IMR-90 (cell line): ENCODE data around the gene DIP2B. TPM values are rescaled to one million over a fixed set of nuclear protein-coding genes. Genes with fewer than 3 reads are reported as not detected.

Experiments used
- ATAC-seq: fragments of 200-7000 bp; cut with Tn5 transposase; 2 replicates; pipeline ENCODE4 v1.9.1; 2020; ENCODE audit warnings: low read depth, mild to moderate bottlenecking, moderate library complexity
- BruUV-seq: library from RNA; stranded (reverse); fragments of 400-500 nt; replicated peaks from 2 replicates; lab custom pipeline; 2021; lab: Mats Ljungman, UMichigan
- CTCF ChIA-PET: fragments of 300-600 bp; formaldehyde crosslinking; extraction: SDS; loops from one replicate; lab custom pipeline; 2021; ENCODE audit warnings: antibody characterized with exemption; lab: Yijun Ruan, JAX
- POLR2A ChIA-PET: fragments of 300-600 bp; sonication (Branson Sonifier 250); formaldehyde crosslinking; loops from one replicate; lab custom pipeline; 2022; ENCODE audit warnings: antibody characterized with exemption; ENCODE audit not compliant: unreplicated experiment; lab: Charles Lee
- DNase-seq: peaks from one replicate; pipeline ENCODE4 v3.0.0; 2013
- H2AFZ ChIP-seq: replicated peaks from 2 replicates; pipeline ENCODE3; 2013; ENCODE audit warnings: low read length, mild to moderate bottlenecking; ENCODE audit not compliant: poor library complexity
- H2AK5ac ChIP-seq: 2 replicates; pipeline ENCODE4 v1.6.1; 2013; ENCODE audit warnings: low read depth, low read length, inconsistent platforms
- H2AK9ac ChIP-seq: replicated peaks from 2 replicates; pipeline ENCODE3; 2013; ENCODE audit warnings: mild to moderate bottlenecking, low read depth, low read length, moderate library complexity; ENCODE audit not compliant: poor library complexity
- H2BK120ac ChIP-seq: 2 replicates; pipeline ENCODE4 v1.6.1; 2013; ENCODE audit warnings: low read depth, low read length, inconsistent platforms
- H2BK15ac ChIP-seq: 3 replicates; pipeline ENCODE4 v1.6.1; 2013; ENCODE audit warnings: low read depth, low read length, inconsistent platforms
- H2BK20ac ChIP-seq: 2 replicates; pipeline ENCODE4 v1.6.1; 2013; ENCODE audit warnings: low read depth, mild to moderate bottlenecking, inconsistent platforms, low read length, moderate library complexity
- H2BK5ac ChIP-seq: 2 replicates; pipeline ENCODE4 v1.6.1; 2013; ENCODE audit warnings: mild to moderate bottlenecking, low read depth, low read length, inconsistent platforms; ENCODE audit not compliant: poor library complexity, severe bottlenecking
- H3K14ac ChIP-seq: replicated peaks from 2 replicates; pipeline ENCODE4 v1.6.1; 2013; ENCODE audit warnings: low read depth, low read length, inconsistent platforms
- H3K18ac ChIP-seq: 2 replicates; pipeline ENCODE4 v1.6.1; 2013; ENCODE audit warnings: low read depth, low read length, control low read depth
- H3K23ac ChIP-seq: 2 replicates; pipeline ENCODE4 v1.6.1; 2013; ENCODE audit warnings: low read depth, low read length, inconsistent platforms
- H3K27ac ChIP-seq: 2 replicates; pipeline ENCODE4 v1.5.1; 2013; ENCODE audit warnings: mild to moderate bottlenecking, control low read depth, low read length; ENCODE audit not compliant: insufficient read depth
- H3K27me3 ChIP-seq: 2 replicates; pipeline ENCODE4 v1.6.1; 2013; ENCODE audit warnings: low read length; ENCODE audit not compliant: control insufficient read depth, insufficient read depth
- H3K36me3 ChIP-seq: 2 replicates; pipeline ENCODE4 v1.6.1; 2013; ENCODE audit warnings: low read length, mixed read lengths; ENCODE audit not compliant: control insufficient read depth, insufficient read depth
- H3K4ac ChIP-seq: 2 replicates; pipeline ENCODE4 v1.6.1; 2013; ENCODE audit warnings: low read depth, low read length, inconsistent platforms
- H3K4me1 ChIP-seq: 2 replicates; pipeline ENCODE4 v1.6.1; 2013; ENCODE audit warnings: low read length, mixed read lengths; ENCODE audit not compliant: control insufficient read depth, insufficient read depth
- H3K4me2 ChIP-seq: 2 replicates; pipeline ENCODE4 v1.6.1; 2013; ENCODE audit warnings: low read depth, mild to moderate bottlenecking, control low read depth, low read length, moderate library complexity
- H3K4me3 ChIP-seq: 2 replicates; pipeline ENCODE4 v1.5.1; 2013; ENCODE audit warnings: low read depth, mild to moderate bottlenecking, control low read depth, low read length, moderate library complexity; ENCODE audit not compliant: insufficient read depth
- H3K56ac ChIP-seq: 2 replicates; pipeline ENCODE4 v1.6.1; 2013; ENCODE audit warnings: low read length, inconsistent platforms; ENCODE audit not compliant: insufficient read depth; ENCODE audit errors: extremely low read depth
- H3K79me1 ChIP-seq, 2 experiments: 2 replicates each; pipeline ENCODE4 v1.6.1; 2013; ENCODE audit warnings: low read length in 2 of 2, inconsistent platforms in 1 of 2, low read depth in 1 of 2
- H3K9ac ChIP-seq: 2 replicates; pipeline ENCODE4 v1.6.1; 2013; ENCODE audit warnings: low read depth, low read length, control low read depth
- H3K9me1 ChIP-seq: 2 replicates; pipeline ENCODE4 v1.6.1; 2013; ENCODE audit warnings: low read length, inconsistent platforms; ENCODE audit not compliant: insufficient read depth
- H3K9me3 ChIP-seq: 2 replicates; pipeline ENCODE4 v1.6.1; 2013; ENCODE audit warnings: low read length; ENCODE audit not compliant: control insufficient read depth, insufficient read depth
- H4K20me1 ChIP-seq: 2 replicates; pipeline ENCODE4 v1.6.1; 2013; ENCODE audit warnings: low read length, inconsistent platforms; ENCODE audit not compliant: insufficient read depth
- H4K5ac ChIP-seq: 2 replicates; pipeline ENCODE4 v1.6.1; 2013; ENCODE audit warnings: mild to moderate bottlenecking, low read depth, low read length, control low read depth
- H4K8ac ChIP-seq, 2 experiments: 2 replicates each; pipeline ENCODE4 v1.6.1; 2013; ENCODE audit warnings: low read depth in 2 of 2, low read length in 2 of 2, control low read depth in 1 of 2, inconsistent platforms in 1 of 2
- H4K91ac ChIP-seq: 2 replicates; pipeline ENCODE4 v1.6.1; 2013; ENCODE audit warnings: low read depth, low read length, inconsistent platforms; ENCODE audit not compliant: insufficient read depth
- BHLHE40 ChIP-seq: fragments of 150-350 bp; IDR thresholded peaks from 2 replicates; pipeline ENCODE4 v1.6.1; 2016; ENCODE audit warnings: mild to moderate bottlenecking, low read depth, low read length
- CEBPB ChIP-seq: IDR thresholded peaks from 2 replicates; pipeline ENCODE4 v1.6.1; 2012; ENCODE audit warnings: low read depth, low read length, improper control_type of control experiment
- CTCF ChIP-seq: conservative IDR thresholded peaks from 2 replicates; pipeline ENCODE4 v1.5.1; 2012; ENCODE audit warnings: mild to moderate bottlenecking, low read depth, low read length, improper control_type of control experiment
- FOS ChIP-seq: fragments of 150-350 bp; IDR thresholded peaks from 2 replicates; pipeline ENCODE4 v1.6.1; 2016; ENCODE audit warnings: low read depth, low read length
- POLR2A ChIP-seq: IDR thresholded peaks from 2 replicates; pipeline ENCODE4 v1.6.1; 2012; ENCODE audit warnings: mild to moderate bottlenecking, low read depth, low read length
- RFX5 ChIP-seq: IDR thresholded peaks from 2 replicates; pipeline ENCODE4 v1.8.0; 2012; ENCODE audit warnings: low read depth, mild to moderate bottlenecking, low read length, moderate library complexity
- dilution Hi-C: fragments of 300-500 bp; cut with HindIII; formaldehyde crosslinking; loops from one replicate; pipeline ENCODE4 v1.14.3; 2018; ENCODE audit warnings: low sequenced_read_pairs; ENCODE audit not compliant: unreplicated experiment
- in situ Hi-C: fragments of 300-500 bp; cut with MboI; formaldehyde crosslinking; loops from 3 replicates; pipeline ENCODE4 v1.14.3; 2019; ENCODE audit warnings: low sequenced_read_pairs, inconsistent platforms, mixed read lengths
- intact Hi-C: fragments of 100-400 bp; cut with micrococcal nuclease; formaldehyde crosslinking; loops from 2 replicates; pipeline ENCODE4 v1.10.0; 2022
- polyA plus RNA-seq, 3 experiments: library from polyadenylated mRNA; depleted of rRNA; stranded (reverse); fragments of >200 nt; gene quantifications; 2 replicates each; pipeline ENCODE4 v1.2.3, GENCODE V29; 2012; ENCODE audit warnings: low replicate concordance in 1 of 3
- total RNA-seq: library from RNA; depleted of rRNA; stranded (reverse); fragments of >200 nt; gene quantifications from 2 replicates; pipeline ENCODE4 v1.2.3, GENCODE V29; 2012

The DIP2B gene
- total and polyA plus RNA-seq, 2 of the 4 experiments (the other 2 are of a cell fraction): 7.7 to 12.9 TPM

DNA sequence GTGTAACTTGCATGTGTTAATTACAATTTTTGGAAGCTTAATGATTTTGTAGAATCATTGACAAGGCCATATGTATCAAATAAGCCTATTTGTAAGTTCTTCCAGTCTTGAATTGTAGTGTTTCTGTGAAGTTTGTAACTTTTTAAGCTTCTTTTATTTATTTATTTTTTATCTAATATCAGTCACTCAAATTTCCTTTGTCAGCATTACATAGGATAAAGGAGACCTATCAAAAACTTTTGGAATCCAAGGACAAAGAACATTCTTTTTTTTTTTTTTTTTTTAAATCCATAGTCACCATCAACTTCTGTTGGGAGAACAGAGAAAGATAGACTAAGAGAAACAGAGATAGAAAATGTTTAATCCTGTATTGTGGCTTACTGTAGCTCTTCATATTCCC, 36.4 kb downstream of the DIP2B start:
- no peak for DNase-seq

More for the DNA sequence above, 36.4 kb downstream of the DIP2B start:
- dilution Hi-C loops: no loop called here
- Histone ChIP-seq H2AK5ac (no peak overlapping the region), H2BK15ac (no peak overlapping the region), H2BK5ac (no peak overlapping the region), H3K79me1 (peaks cover 14 to 52% of the 10 kb centered on the region in 2 experiments), H3K4me3 (no peak overlapping the region), H3K27me3 (no peaks in the 10 kb centered on the region), H2AK9ac (no peak overlapping the region), H4K8ac (no peak overlapping the region), H2AFZ (no peak overlapping the region), H3K56ac (no peak overlapping the region), H3K9ac (no peak overlapping the region), H3K9me1 (no peaks in the 10 kb centered on the region), H4K91ac (no peak overlapping the region), H2BK120ac (no peak overlapping the region), H4K20me1 (peaks cover 18% of the 10 kb centered on the region; the same call in 1 of the 2 replicates), H3K36me3 (no peaks in the 10 kb centered on the region; the same call in 1 of the 2 replicates), H3K14ac (no peak overlapping the region), H3K27ac (no peak overlapping the region), H3K23ac (no peak overlapping the region), H3K4me2 (no peak overlapping the region), H3K4me1 (no peaks in the 10 kb centered on the region; the same call in 1 of the 2 replicates), H2BK20ac (no peak overlapping the region), H4K5ac (no peak overlapping the region), H3K4ac (no peak overlapping the region), H3K18ac (no peak overlapping the region), H3K9me3 (no peaks in the 10 kb centered on the region)
- in situ Hi-C loops: no loop called here
- TF ChIP-seq POLR2A: no peak
- TF ChIP-seq CTCF: no peak
- no peak for TF ChIP-seq CEBPB
- no peak for TF ChIP-seq BHLHE40
- TF ChIP-seq RFX5: no peak
- no peak for TF ChIP-seq FOS
- CTCF ChIA-PET: no interaction called here
- ATAC-seq: no peak
- intact Hi-C loops: no loop called here
- POLR2A ChIA-PET: no interaction called here
- BruUV-seq: no TSS peak
